Activated B cell treated with CpG ODN at 0.5 μM for 24 hours (primary cell): ENCODE measurements around the gene HERPUD1. TPM values are rescaled to one million over a fixed set of nuclear protein-coding genes. Genes with fewer than 3 reads are reported as not detected.

Source experiments
- ATAC-seq: fragments of 200-7000 bp; cut with Tn5 transposase; one replicate; pipeline ENCODE4 v1.10.0; 2021; ENCODE audit warnings: low read depth, mild to moderate bottlenecking, moderate library complexity
- CTCF ChIA-PET: fragments of 350-600 bp; sonication (Branson Sonifier 250); formaldehyde crosslinking; loops from one replicate; lab custom pipeline; 2021; ENCODE audit warnings: antibody characterized with exemption; lab: Charles Lee
- POLR2A ChIA-PET: fragments of 350-600 bp; sonication (Branson Sonifier 250); formaldehyde crosslinking; loops from one replicate; lab custom pipeline; 2021; ENCODE audit warnings: antibody characterized with exemption; lab: Charles Lee
- DNase-seq: peaks from one replicate; pipeline ENCODE4 v3.0.0; 2022
- H3K27ac Mint-ChIP-seq: one replicate; pipeline ENCODE4 v1.8.0; 2020; ENCODE audit warnings: mixed read lengths
- H3K27me3 Mint-ChIP-seq: one replicate; pipeline ENCODE4 v1.8.0; 2021; ENCODE audit warnings: mixed read lengths
- H3K36me3 Mint-ChIP-seq: one replicate; pipeline ENCODE4 v1.8.0; 2021; ENCODE audit warnings: low read depth, mixed read lengths
- H3K4me1 Mint-ChIP-seq: one replicate; pipeline ENCODE4 v1.8.0; 2021; ENCODE audit warnings: mixed read lengths
- H3K4me3 Mint-ChIP-seq: one replicate; pipeline ENCODE4 v1.8.0; 2020; ENCODE audit warnings: mild to moderate bottlenecking, mixed read lengths
- H3K9me3 Mint-ChIP-seq: one replicate; pipeline ENCODE4 v1.8.0; 2020; ENCODE audit warnings: mixed read lengths
- CTCF ChIP-seq: fragments of 200-600 bp; IDR thresholded peaks from one replicate; pipeline ENCODE4 v1.8.0; 2022; ENCODE audit warnings: antibody characterized with exemption, mild to moderate bottlenecking
- intact Hi-C: fragments of 100-400 bp; cut with micrococcal nuclease; formaldehyde crosslinking; loops from one replicate; pipeline ENCODE4 v1.15.1; 2024
- total RNA-seq: library from RNA; stranded (reverse); gene quantifications from 2 replicates; pipeline ENCODE4 v1.2.3, GENCODE V29; 2022

HERPUD1 gene
- total RNA-seq, 1 donor from 2014 or later: 820 TPM

GRCh38 chr16:56943761-56944375, 11.9 kb downstream of the HERPUD1 start:
- peak overlapping the region; percentile 71 for H3K27ac Mint-ChIP-seq
- peaks cover 78% of the 10 kb centered on the region for H3K36me3 Mint-ChIP-seq
- TF ChIP-seq CTCF: no peak
- ATAC-seq (no peak), DNase-seq (no peak)
- CTCF ChIA-PET: interaction anchor here (10.8 kb wide), 1 partner anchor 76 kb away, joined by 57 read pairs; no protein-coding TSS in a partner anchor
- no peak overlapping the region for H3K4me3 Mint-ChIP-seq
- POLR2A ChIA-PET: interaction anchor here (0.5 to 22.7 kb wide), 10 partner anchors 8 to 150 kb away, joined by 3 to 795 read pairs (median 6); partner anchors contain the start of genes HERPUD1, NLRC5 and SLC12A3
- no peaks in the 10 kb centered on the region for H3K27me3 Mint-ChIP-seq
- H3K4me1 Mint-ChIP-seq: peaks cover 72% of the 10 kb centered on the region
- intact Hi-C loops: no loop called here
- H3K9me3 Mint-ChIP-seq: no peaks in the 10 kb centered on the region

GRCh38 chr16:56944954-56945839, 13.3 kb downstream of the HERPUD1 start:
- Mint-ChIP-seq H3K9me3 (no peaks in the 10 kb centered on the region), H3K27ac (peak overlapping the region; percentile 71), H3K4me1 (peaks cover 69% of the 10 kb centered on the region), H3K27me3 (no peaks in the 10 kb centered on the region), H3K36me3 (peaks cover 67% of the 10 kb centered on the region), H3K4me3 (no peak overlapping the region)
- no peak for DNase-seq
- ATAC-seq: no peak
- intact Hi-C loops: no loop called here
- no peak for TF ChIP-seq CTCF
- POLR2A ChIA-PET: interaction anchor here (0.5 to 22.7 kb wide), 16 partner anchors 10 to 101 kb away, joined by 3 to 795 read pairs (median 4); partner anchors contain the start of genes HERPUD1, NLRC5 and SLC12A3
- CTCF ChIA-PET: interaction anchor here (0.6 to 10.8 kb wide), 6 partner anchors 19 to 223 kb away, joined by 3 to 57 read pairs (median 3); no protein-coding TSS in a partner anchor

GRCh38 chr16:56945847-56946527, 14.0 kb downstream of the HERPUD1 start:
- DNase-seq (no peak), ATAC-seq (no peak)
- H3K27me3 Mint-ChIP-seq: no peaks in the 10 kb centered on the region
- POLR2A ChIA-PET: interaction anchor here (0.9 to 22.7 kb wide), 12 partner anchors 9 to 100 kb away, joined by 3 to 795 read pairs (median 8); partner anchors contain the start of genes HERPUD1, NLRC5 and SLC12A3
- H3K36me3 Mint-ChIP-seq: peaks cover 61% of the 10 kb centered on the region
- no peak overlapping the region for H3K4me3 Mint-ChIP-seq
- H3K4me1 Mint-ChIP-seq: peaks cover 69% of the 10 kb centered on the region
- no peaks in the 10 kb centered on the region for H3K9me3 Mint-ChIP-seq
- H3K27ac Mint-ChIP-seq: no peak overlapping the region
- no peak for TF ChIP-seq CTCF
- intact Hi-C loops: no loop called here
- CTCF ChIA-PET: interaction anchor here (1.2 to 10.8 kb wide), 3 partner anchors 18 to 82 kb away, joined by 3 to 57 read pairs (median 5); no protein-coding TSS in a partner anchor

GRCh38 chr16:56946767-56947603, 15.0 kb downstream of the HERPUD1 start:
- Mint-ChIP-seq H3K9me3 (no peaks in the 10 kb centered on the region), H3K4me3 (peak overlapping the region; percentile 6), H3K4me1 (peaks cover 72% of the 10 kb centered on the region), H3K27ac (peak overlapping the region; percentile 71), H3K27me3 (no peaks in the 10 kb centered on the region), H3K36me3 (peaks cover 54% of the 10 kb centered on the region)
- ChIA-PET POLR2A (interaction anchor here (0.5 to 22.7 kb wide), 12 partner anchors 8 to 146 kb away, joined by 3 to 795 read pairs (median 6); partner anchors contain the start of genes HERPUD1, NLRC5 and SLC12A3), CTCF (interaction anchor here (0.8 kb wide), 1 partner anchor 79 kb away, joined by 3 read pairs; no protein-coding TSS in a partner anchor)
- intact Hi-C loops: no loop called here
- ATAC-seq (no peak), DNase-seq (no peak)
- TF ChIP-seq CTCF: no peak
